Cardiac muscle cell (in vitro differentiated cells and primary cell): ENCODE measurements around the gene CCNI. TPM values are rescaled to one million over a fixed set of nuclear protein-coding genes. Genes with fewer than 3 reads are reported as not detected.

Experiments
- DNase-seq, 2 donors: peaks; one replicate each; pipeline versions ENCODE4 v3.0.0 to v3.0.0-alpha.2; 2010 to 2017; ENCODE audit warnings: low read depth in 1 of 2, low spot score in 1 of 2
- H3K27ac ChIP-seq: fragments of 200-600 bp; sonication (generic); 2 replicates; pipeline ENCODE4 v1.5.1; 2016
- H3K27me3 ChIP-seq: fragments of 200-600 bp; sonication (generic); 2 replicates; pipeline ENCODE4 v1.6.0; 2016; ENCODE audit warnings: control low read depth
- H3K36me3 ChIP-seq: fragments of 200-600 bp; sonication (generic); 2 replicates; pipeline ENCODE4 v1.5.1; 2016; ENCODE audit warnings: control low read depth
- H3K4me1 ChIP-seq: fragments of 200-600 bp; sonication (generic); 2 replicates; pipeline ENCODE4 v1.8.1; 2017; ENCODE audit warnings: low read depth, mild to moderate bottlenecking, mixed run types
- H3K4me3 ChIP-seq: fragments of 200-600 bp; sonication (generic); 2 replicates; pipeline ENCODE4 v1.5.1; 2016; ENCODE audit warnings: mild to moderate bottlenecking
- H3K9me3 ChIP-seq: fragments of 200-600 bp; sonication (generic); 2 replicates; pipeline ENCODE4 v1.5.1; 2017; ENCODE audit warnings: low read depth, mild to moderate bottlenecking, control low read depth
- polyA plus RNA-seq: library from polyadenylated mRNA; unstranded; fragments of >200 nt; fragmentation: Nextera tagmentation; extraction: Ambion mirVana; gene quantifications from 2 replicates; pipeline ENCODE4 v1.2.1, GENCODE V29; 2016
- total RNA-seq: library from RNA; depleted of rRNA; stranded (reverse); fragments of >200 nt; gene quantifications from 2 replicates; pipeline ENCODE4 v1.2.3, GENCODE V29; 2016
- TF ChIP-seq, protein P1 (sequence below): IDR thresholded peaks from 2 replicates; pipeline ENCODE4 v1.5.1; 2012; ENCODE audit warnings: low read depth, mild to moderate bottlenecking, low read length

Gene CCNI
- total and polyA plus RNA-seq, 2 experiments from 2014 or later = 129 to 140 TPM

DNA sequence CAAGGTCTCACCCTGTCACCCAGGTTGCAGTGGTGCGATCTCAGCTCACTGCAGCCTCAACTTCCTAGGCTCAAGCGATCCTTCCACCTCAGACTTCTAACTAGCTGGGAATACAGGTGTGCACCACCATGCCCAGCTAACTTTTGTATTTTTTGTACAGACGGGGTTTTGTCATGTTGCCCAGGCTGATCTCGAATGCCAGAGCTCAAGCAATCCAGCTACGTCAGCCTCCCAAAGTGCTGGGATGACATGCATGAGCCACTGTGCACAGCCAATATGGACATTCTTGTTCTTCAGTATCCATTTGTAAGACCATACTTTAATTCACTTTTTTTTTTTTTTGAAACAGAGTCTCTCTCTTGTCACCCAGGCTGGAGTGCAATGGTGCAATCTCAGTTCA lies 3.5 kb upstream of the CCNI start:
- Histone ChIP-seq H3K36me3 (no peaks in the 10 kb centered on the region), H3K4me1 (peaks cover 7% of the 10 kb centered on the region), H3K9me3 (no peaks in the 10 kb centered on the region), H3K4me3 (no peak overlapping the region), H3K27ac (no peak overlapping the region), H3K27me3 (no peaks in the 10 kb centered on the region)
- no peak for DNase-seq
- TF ChIP-seq, protein P1, sequence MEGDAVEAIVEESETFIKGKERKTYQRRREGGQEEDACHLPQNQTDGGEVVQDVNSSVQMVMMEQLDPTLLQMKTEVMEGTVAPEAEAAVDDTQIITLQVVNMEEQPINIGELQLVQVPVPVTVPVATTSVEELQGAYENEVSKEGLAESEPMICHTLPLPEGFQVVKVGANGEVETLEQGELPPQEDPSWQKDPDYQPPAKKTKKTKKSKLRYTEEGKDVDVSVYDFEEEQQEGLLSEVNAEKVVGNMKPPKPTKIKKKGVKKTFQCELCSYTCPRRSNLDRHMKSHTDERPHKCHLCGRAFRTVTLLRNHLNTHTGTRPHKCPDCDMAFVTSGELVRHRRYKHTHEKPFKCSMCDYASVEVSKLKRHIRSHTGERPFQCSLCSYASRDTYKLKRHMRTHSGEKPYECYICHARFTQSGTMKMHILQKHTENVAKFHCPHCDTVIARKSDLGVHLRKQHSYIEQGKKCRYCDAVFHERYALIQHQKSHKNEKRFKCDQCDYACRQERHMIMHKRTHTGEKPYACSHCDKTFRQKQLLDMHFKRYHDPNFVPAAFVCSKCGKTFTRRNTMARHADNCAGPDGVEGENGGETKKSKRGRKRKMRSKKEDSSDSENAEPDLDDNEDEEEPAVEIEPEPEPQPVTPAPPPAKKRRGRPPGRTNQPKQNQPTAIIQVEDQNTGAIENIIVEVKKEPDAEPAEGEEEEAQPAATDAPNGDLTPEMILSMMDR = no peak

GRCh38 chr4:77078401-77078800 lies 2.6 kb upstream of the CCNI start:
- H3K27me3 ChIP-seq = no peaks in the 10 kb centered on the region
- DNase-seq = no peak

GRCh38 chr4:77076889-77077635 lies 1.3 kb upstream of the CCNI start:
- H3K27ac ChIP-seq = peak overlapping the region; percentile 99
- TF ChIP-seq, protein P1 = no peak
- peaks cover 24% of the 10 kb centered on the region for H3K4me1 ChIP-seq
- H3K36me3 ChIP-seq = no peaks in the 10 kb centered on the region
- peak overlapping the region; percentile 91 for H3K4me3 ChIP-seq
- no peak for DNase-seq
- H3K9me3 ChIP-seq = no peaks in the 10 kb centered on the region
- H3K27me3 ChIP-seq = no peaks in the 10 kb centered on the region

More at GRCh38 chr4:77078401-77078800, 2.6 kb upstream of the CCNI start:
- TF ChIP-seq, protein P1 = no peak
- H3K4me1 ChIP-seq = peaks cover 15% of the 10 kb centered on the region
- no peaks in the 10 kb centered on the region for H3K9me3 ChIP-seq
- no peaks in the 10 kb centered on the region for H3K36me3 ChIP-seq
- no peak overlapping the region for H3K27ac ChIP-seq
- no peak overlapping the region for H3K4me3 ChIP-seq

GRCh38 chr4:77074981-77075855 lies 571 bp downstream of the CCNI start:
- H3K27me3 ChIP-seq = no peaks in the 10 kb centered on the region
- H3K4me3 ChIP-seq = peak overlapping the region; percentile 91
- H3K36me3 ChIP-seq = no peaks in the 10 kb centered on the region
- H3K4me1 ChIP-seq = peaks cover 24% of the 10 kb centered on the region
- no peaks in the 10 kb centered on the region for H3K9me3 ChIP-seq
- TF ChIP-seq, protein P1 = no peak
- H3K27ac ChIP-seq = peak overlapping the region; percentile 99
- peak; percentile 79 to 87 for DNase-seq

GRCh38 chr4:77074381-77074831 lies 1.4 kb downstream of the CCNI start:
- H3K27ac ChIP-seq = peak overlapping the region; percentile 67
- DNase-seq = no peak
- H3K4me3 ChIP-seq = peak overlapping the region; percentile 91
- no peaks in the 10 kb centered on the region for H3K9me3 ChIP-seq
- H3K36me3 ChIP-seq = no peaks in the 10 kb centered on the region
- H3K27me3 ChIP-seq = no peaks in the 10 kb centered on the region
- TF ChIP-seq, protein P1 = no peak
- H3K4me1 ChIP-seq = peaks cover 24% of the 10 kb centered on the region
